K562 (cell line): ENCODE measurements around the gene INA. TPM values are rescaled to one million over a fixed set of nuclear protein-coding genes. Genes with fewer than 3 reads are reported as not detected.
A peak's percentile ranks its signal among the peaks of the same experiment; 100 is the strongest.

Experiments used
- ATAC-seq: fragments of 200-7000 bp; cut with Tn5 transposase; 3 replicates; pipeline ENCODE4 v1.9.1; 2020; ENCODE audit warnings: moderate library complexity
- BruUV-seq: library from RNA; stranded (reverse); fragments of 400-500 nt; replicated peaks from 2 replicates; lab custom pipeline; 2021; lab: Mats Ljungman, UMichigan
- CTCF ChIA-PET: fragments of 300-600 bp; formaldehyde crosslinking; extraction: SDS; loops from one replicate; lab custom pipeline; 2021; ENCODE audit warnings: low intra/inter-chr PET ratio; lab: Yijun Ruan, JAX
- POLR2A ChIA-PET: fragments of 300-600, 350-650 bp; sonication (Branson Sonifier 250); formaldehyde crosslinking; extraction: SDS; loops from one replicate; lab custom pipeline; 2021; ENCODE audit warnings: antibody characterized with exemption, inconsistent platforms; lab: Yijun Ruan, JAX
- DNase-seq, 4 experiments: peaks; one replicate each; pipeline versions ENCODE4 v3.0.0 to v3.0.0-alpha.2; 2011 to 2018; ENCODE audit warnings: low spot score in 3 of 4, mixed read lengths in 3 of 4; ENCODE audit errors: extremely low read depth in 1 of 4
- FAIRE-seq: peaks from 2 replicates; lab custom pipeline; 2011; peaks lifted over from hg19 to GRCh38; lab: Jason Lieb, UNC
- H2AFZ ChIP-seq: 2 replicates; pipeline ENCODE4 v1.6.0; 2011; ENCODE audit warnings: low read depth, low read length, control low read depth, inconsistent platforms
- H3K27ac ChIP-seq: fragments of 200-600 bp; 3 replicates; pipeline ENCODE4 v1.8.0; 2011; ENCODE audit warnings: low read depth, mild to moderate bottlenecking, control low read depth, inconsistent platforms, low read length, moderate library complexity, mixed read lengths; ENCODE audit errors: extremely low read depth
- H3K27me3 ChIP-seq, 2 experiments: fragments of 300-600 bp in 1 of 2; 2 replicates in 1 of 2; 3 replicates in 1 of 2; pipeline versions ENCODE4 v1.6.0 to v1.8.0; 2011; ENCODE audit warnings: inconsistent platforms in 2 of 2, low read length in 2 of 2, mild to moderate bottlenecking in 1 of 2, mixed read lengths in 1 of 2, moderate library complexity in 1 of 2; ENCODE audit not compliant: control insufficient read depth in 2 of 2, insufficient read depth in 2 of 2
- H3K36me3 ChIP-seq: fragments of 300-600 bp; 3 replicates; pipeline ENCODE4 v1.8.0; 2011; ENCODE audit warnings: mild to moderate bottlenecking, low read length, inconsistent platforms; ENCODE audit not compliant: control insufficient read depth, insufficient read depth
- H3K4me1 ChIP-seq, 2 experiments: fragments of 200-600 bp in 1 of 2; replicated peaks in 1 of 2; 2 replicates in 1 of 2; 3 replicates in 1 of 2; pipeline versions ENCODE4 v1.5.1 to v1.8.0; 2011; ENCODE audit warnings: inconsistent platforms in 2 of 2, low read length in 2 of 2, mild to moderate bottlenecking in 1 of 2, mixed read lengths in 1 of 2, moderate library complexity in 1 of 2; ENCODE audit not compliant: control insufficient read depth in 2 of 2, insufficient read depth in 2 of 2
- H3K4me2 ChIP-seq: 2 replicates; pipeline ENCODE4 v1.6.1; 2011; ENCODE audit warnings: low read length, control low read depth, inconsistent platforms, mixed read lengths; ENCODE audit not compliant: insufficient read depth
- H3K4me3 ChIP-seq: fragments of 200-600 bp; sonication (generic), shearing (Covaris generic); 2 replicates; pipeline ENCODE4 v1.5.1; 2016; ENCODE audit warnings: control low read depth, inconsistent platforms
- H3K79me2 ChIP-seq: fragments of 200-600 bp; 3 replicates; pipeline ENCODE4 v1.8.0; 2011; ENCODE audit warnings: low read length, inconsistent platforms; ENCODE audit not compliant: control insufficient read depth, insufficient read depth
- H3K9ac ChIP-seq, 2 experiments: 2 replicates each; pipeline versions ENCODE4 v1.6.0 to v1.6.1; 2011; ENCODE audit warnings: low read depth in 2 of 2, low read length in 2 of 2, control low read depth in 1 of 2, inconsistent platforms in 1 of 2, mild to moderate bottlenecking in 1 of 2, mixed read lengths in 1 of 2; ENCODE audit not compliant: insufficient read depth in 1 of 2
- H3K9me1 ChIP-seq: one replicate; pipeline ENCODE4 v1.6.0; 2011; ENCODE audit warnings: inconsistent platforms, mild to moderate bottlenecking, low read length, moderate library complexity; ENCODE audit not compliant: control insufficient read depth, insufficient read depth
- H3K9me3 ChIP-seq: replicated peaks from 2 replicates; pipeline ENCODE4 v1.5.1; 2011; ENCODE audit warnings: low read depth, low read length, inconsistent platforms; ENCODE audit not compliant: control insufficient read depth, insufficient read depth
- H4K20me1 ChIP-seq: replicated peaks from 2 replicates; pipeline ENCODE4 v1.6.1; 2011; ENCODE audit warnings: low read length, inconsistent platforms, mixed read lengths; ENCODE audit not compliant: control insufficient read depth, insufficient read depth
- CBFB ChIP-seq: sonication (generic); formaldehyde crosslinking; IDR thresholded peaks from 2 replicates; pipeline ENCODE4 v1.4.0; 2020; ENCODE audit warnings: mild to moderate bottlenecking, missing genetic modification reagents
- CSDE1 ChIP-seq, 2 experiments: fragments of 450-650 bp; IDR thresholded peaks; 2 replicates each; pipeline ENCODE4 v1.6.1; 2016; ENCODE audit warnings: mild to moderate bottlenecking in 1 of 2
- HDAC1 ChIP-seq, 2 experiments: fragments of 450-650 bp; IDR thresholded peaks; 2 replicates each; pipeline ENCODE4 v1.6.1; 2016 to 2017; ENCODE audit warnings: inconsistent platforms in 1 of 2, mild to moderate bottlenecking in 1 of 2, moderate library complexity in 1 of 2
- HDAC2 ChIP-seq: fragments of 450-650 bp; IDR thresholded peaks from 2 replicates; pipeline ENCODE4 v1.6.1; 2016; ENCODE audit warnings: mild to moderate bottlenecking
- KAT7 ChIP-seq: sonication (generic); formaldehyde crosslinking; IDR thresholded peaks from 2 replicates; pipeline ENCODE4 v1.8.0; 2022; ENCODE audit warnings: missing genetic modification reagents, mild to moderate bottlenecking, borderline replicate concordance
- KAT8 ChIP-seq: fragments of 450-650 bp; IDR thresholded peaks from 2 replicates; pipeline ENCODE4 v1.6.1; 2016; ENCODE audit warnings: low read depth, mild to moderate bottlenecking
- PHF20 ChIP-seq: fragments of 450-650 bp; IDR thresholded peaks from 2 replicates; pipeline ENCODE4 v1.6.1; 2018; ENCODE audit not compliant: partially characterized antibody
- RBFOX2 ChIP-seq: fragments of 200-400 bp; formaldehyde crosslinking; IDR thresholded peaks from 2 replicates; pipeline ENCODE4 v1.6.1; 2017; ENCODE audit warnings: low read depth, mild to moderate bottlenecking, low read length, moderate library complexity
- ZNF79 ChIP-seq: fragments of 250-450 bp; sonication (Bioruptor Pico); IDR thresholded peaks from 2 replicates; pipeline ENCODE4 v1.4.0; 2020; ENCODE audit warnings: low read depth, mild to moderate bottlenecking, moderate library complexity
- WGBS: fragments of 100-300 bp; shearing (Covaris generic); methylation state at CpG from one replicate; pipeline ENCODE4 v1.1.6; 2016; ENCODE audit warnings: low coverage, mixed read lengths; ENCODE audit not compliant: insufficient coverage; ENCODE audit errors: missing lambda C conversion rate; 5-methylcytosine and 5-hydroxymethylcytosine counted together
- in situ Hi-C: fragments of 300-500 bp; cut with MboI; formaldehyde crosslinking; loops from 4 replicates; pipeline ENCODE4 v1.15.0; 2018; ENCODE audit warnings: inconsistent platforms, mixed read lengths
- intact Hi-C: fragments of 100-400 bp; cut with micrococcal nuclease; formaldehyde crosslinking; loops from 2 replicates; pipeline ENCODE4 v1.14.2; 2022
- polyA plus RNA-seq, 8 experiments: library from polyadenylated mRNA; depleted of rRNA in 4 of 8; stranded (reverse) in 5 of 8; unstranded in 3 of 8; fragments of >200 nt; fragmentation: Nextera tagmentation in 2 of 8; fragmentation: Illumina TruSeq in 1 of 8; extraction: Ambion mirVana in 2 of 8; extraction: Trizol in 1 of 8; gene quantifications; 2 replicates each; pipeline versions ENCODE4 v1.2.1 to v1.2.3, GENCODE V29; 2011 to 2014; ENCODE audit warnings: inconsistent platforms in 1 of 8, missing spikeins in 1 of 8
- total RNA-seq, 7 experiments: library from RNA; depleted of rRNA in 6 of 7; stranded (reverse); fragments of >200 nt in 6 of 7; fragmentation: Illumina TruSeq in 2 of 7; extraction: Trizol in 2 of 7; gene quantifications; 2 replicates each; pipeline versions ENCODE4 v1.2.1 to v1.2.3, GENCODE V29; 2011 to 2021; ENCODE audit warnings: low replicate concordance in 1 of 7
- TF ChIP-seq, protein P1 (sequence below): fragments of 150-350 bp; conservative IDR thresholded peaks from 2 replicates; pipeline ENCODE4 v1.6.1; 2014; ENCODE audit warnings: low read length

The INA gene
- total and polyA plus RNA-seq, 9 of the 15 experiments (the other 6 are each of a cell fraction or from before 2014, with no cell fraction given): not detected

DNA sequence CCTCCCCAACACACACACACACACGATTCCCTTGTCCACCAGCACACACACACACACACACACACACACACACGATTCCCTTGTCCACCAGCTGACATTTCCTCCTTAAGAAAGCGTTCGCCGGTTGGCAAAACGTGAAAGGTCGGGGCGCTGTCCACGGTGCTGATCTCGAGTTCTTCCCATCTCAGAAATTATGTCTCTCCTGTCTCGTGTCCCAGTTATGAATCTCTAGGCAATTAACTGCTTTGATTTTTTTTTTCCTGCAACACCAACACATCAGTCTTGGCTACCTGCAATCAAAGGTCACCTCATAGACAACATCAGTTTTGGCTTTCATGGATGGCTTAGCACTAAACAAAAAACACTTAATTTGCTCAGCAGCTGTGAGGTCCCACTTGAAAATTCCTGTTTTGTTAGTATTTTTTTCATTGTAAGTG is 1.9 kb downstream of the INA start (continued):
- TF ChIP-seq, protein P1, sequence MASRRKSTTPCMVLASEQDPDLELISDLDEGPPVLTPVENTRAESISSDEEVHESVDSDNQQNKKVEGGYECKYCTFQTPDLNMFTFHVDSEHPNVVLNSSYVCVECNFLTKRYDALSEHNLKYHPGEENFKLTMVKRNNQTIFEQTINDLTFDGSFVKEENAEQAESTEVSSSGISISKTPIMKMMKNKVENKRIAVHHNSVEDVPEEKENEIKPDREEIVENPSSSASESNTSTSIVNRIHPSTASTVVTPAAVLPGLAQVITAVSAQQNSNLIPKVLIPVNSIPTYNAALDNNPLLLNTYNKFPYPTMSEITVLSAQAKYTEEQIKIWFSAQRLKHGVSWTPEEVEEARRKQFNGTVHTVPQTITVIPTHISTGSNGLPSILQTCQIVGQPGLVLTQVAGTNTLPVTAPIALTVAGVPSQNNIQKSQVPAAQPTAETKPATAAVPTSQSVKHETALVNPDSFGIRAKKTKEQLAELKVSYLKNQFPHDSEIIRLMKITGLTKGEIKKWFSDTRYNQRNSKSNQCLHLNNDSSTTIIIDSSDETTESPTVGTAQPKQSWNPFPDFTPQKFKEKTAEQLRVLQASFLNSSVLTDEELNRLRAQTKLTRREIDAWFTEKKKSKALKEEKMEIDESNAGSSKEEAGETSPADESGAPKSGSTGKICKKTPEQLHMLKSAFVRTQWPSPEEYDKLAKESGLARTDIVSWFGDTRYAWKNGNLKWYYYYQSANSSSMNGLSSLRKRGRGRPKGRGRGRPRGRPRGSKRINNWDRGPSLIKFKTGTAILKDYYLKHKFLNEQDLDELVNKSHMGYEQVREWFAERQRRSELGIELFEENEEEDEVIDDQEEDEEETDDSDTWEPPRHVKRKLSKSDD: no peak
- TF ChIP-seq CBFB (CRISPR knock-in tag) (no peak), CSDE1 (IDR thresholded peaks at IDR 0.05) (no peak), KAT7 (no peak), PHF20 (no peak), HDAC2 (0 out of 2 replicates have a peak, but pooled peaks have one; percentile 22), RBFOX2 (no peak), HDAC1 (IDR thresholded peaks at IDR 0.05) (peak in 1 of 2 experiments; percentile 50; a peak in 1 of 4 replicates)

- H3K27ac ChIP-seq: no peak overlapping the region
- BruUV-seq: no TSS peak
- H3K4me3 ChIP-seq: no peak overlapping the region
- H3K4me1 ChIP-seq: peaks cover 0 to 3% of the 10 kb centered on the region in 2 experiments; a peak in 2 of 5 replicates
- TF ChIP-seq KAT8 (no peak), ZNF79 (CRISPR knock-in tag) (no peak)
- H4K20me1 ChIP-seq: no peaks in the 10 kb centered on the region; the same call in 1 of the 2 replicates
- H2AFZ ChIP-seq: no peak overlapping the region
- no peak for ATAC-seq
- H3K36me3 ChIP-seq: no peaks in the 10 kb centered on the region
- CTCF ChIA-PET: no interaction called here
- no peak overlapping the region for H3K9ac ChIP-seq
- H3K79me2 ChIP-seq: no peaks in the 10 kb centered on the region
- no peaks in the 10 kb centered on the region for H3K9me3 ChIP-seq
- H3K4me2 ChIP-seq: no peak overlapping the region
- intact Hi-C loops (no loop called here), in situ Hi-C loops (no loop called here)
- no peak for FAIRE-seq
- peaks cover 0 to 20% of the 10 kb centered on the region in 2 experiments; a peak in 3 of 5 replicates for H3K27me3 ChIP-seq
- H3K9me1 ChIP-seq: no peaks in the 10 kb centered on the region
- POLR2A ChIA-PET: no interaction called here
- 0% methylated on average over 3 of the region's 3 CpGs for WGBS
- no peak for DNase-seq
These were observed 3.1 kb downstream of the INA start for GRCh38 chr10:103280031-103280430.
